HG02642 (cell line): ENCODE measurements around the gene ATF7IP2.
"Not testable (repeated sequence)": the region's sequence is repeated elsewhere in the genome, so short reads cannot be mapped to it uniquely, and the experiment has no call there.

Experiments used
- ATAC-seq: cut with Tn5 transposase; IDR thresholded peaks from one replicate; pipeline ENCODE4 v1.9.1; 2021; ENCODE audit warnings: mild to moderate bottlenecking; ENCODE audit not compliant: unreplicated experiment, poor library complexity

ATF7IP2 gene

DNA sequence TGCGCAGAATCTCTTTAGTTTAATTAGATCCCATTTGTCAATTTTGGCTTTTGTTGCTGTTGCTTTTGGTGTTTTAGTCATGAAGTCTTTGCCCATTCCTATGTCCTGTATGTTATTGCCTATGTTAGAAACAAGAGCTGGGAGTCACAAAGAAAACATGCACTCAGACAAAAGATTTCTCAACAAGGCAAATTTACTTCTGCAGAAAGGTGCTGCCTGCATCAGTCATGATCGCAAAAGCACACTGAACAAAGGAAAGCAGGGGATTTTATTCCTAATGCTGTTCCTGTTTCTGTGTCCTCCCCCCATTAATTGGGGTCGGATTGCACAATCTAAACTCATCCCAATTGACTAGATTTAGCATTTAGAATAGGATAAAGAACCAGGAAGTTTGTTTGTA lies 55.9 kb downstream of the ATF7IP2 start:
- ATAC-seq = no peak

DNA sequence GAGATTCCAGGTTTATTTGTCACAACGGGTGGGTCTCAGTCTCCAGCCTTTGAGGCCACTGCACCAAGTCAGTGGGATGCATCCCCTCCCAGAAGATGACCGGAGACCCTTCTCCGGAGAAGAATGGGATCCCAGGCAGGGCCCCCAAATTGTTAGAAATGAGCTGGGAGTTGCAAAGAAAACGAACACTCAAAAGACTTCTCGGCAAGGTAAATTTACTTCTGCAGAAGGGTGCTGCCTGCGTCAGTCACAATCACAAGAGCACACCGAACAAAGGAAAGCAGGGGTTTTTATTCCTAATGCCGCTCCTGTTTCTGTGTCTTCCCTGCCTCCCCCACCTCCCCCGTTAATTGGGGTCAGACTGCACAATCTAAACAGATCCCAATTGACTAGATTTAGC lies 61.4 kb downstream of the ATF7IP2 start:
- no peak for ATAC-seq

DNA sequence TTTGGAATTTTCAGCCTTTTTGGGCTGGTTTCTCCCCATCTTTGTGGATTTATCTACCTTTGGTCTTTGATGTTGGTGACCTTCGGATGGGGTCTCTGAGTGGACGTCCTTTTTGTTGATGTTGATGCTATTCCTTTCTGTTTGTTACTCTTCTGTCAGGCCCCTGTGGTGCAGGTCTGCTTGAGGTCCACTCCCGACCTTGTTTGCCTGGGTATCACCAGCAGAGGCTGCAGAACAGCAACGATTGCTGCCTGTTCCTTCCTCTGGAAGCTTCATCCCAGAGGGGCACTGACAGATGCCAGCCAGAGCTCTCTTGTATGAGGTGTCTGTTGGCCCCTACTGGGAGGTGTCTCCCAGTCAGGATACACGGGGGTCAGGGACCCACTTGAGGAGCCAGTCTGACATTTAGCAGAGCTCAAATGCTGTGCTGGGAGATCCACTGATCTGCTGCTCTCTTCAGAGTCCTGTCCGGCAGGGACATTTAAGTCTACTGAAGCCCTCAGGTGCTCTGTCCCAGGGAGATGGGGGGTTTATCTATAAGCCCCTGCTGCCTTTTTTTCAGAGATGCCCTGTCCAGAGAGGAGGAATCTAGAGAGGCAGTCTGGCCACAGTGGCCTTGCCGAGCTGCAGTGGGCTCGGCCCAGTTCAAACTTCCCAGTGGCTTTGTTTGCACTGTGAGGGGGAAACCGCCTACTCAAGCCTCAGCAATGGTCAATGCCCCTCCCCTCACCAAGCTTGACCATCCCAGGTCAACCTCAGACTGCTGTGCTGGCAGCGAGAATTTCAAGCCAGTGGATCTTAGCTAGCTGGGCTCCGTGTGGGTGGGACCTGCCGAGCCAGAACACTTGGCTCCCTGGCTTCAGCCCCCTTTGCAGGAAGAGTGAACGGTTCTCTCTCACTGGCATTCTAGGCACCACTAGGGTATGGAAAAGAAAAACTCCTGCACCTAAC lies 66.6 kb downstream of the ATF7IP2 start:
- not testable (repeated sequence) for ATAC-seq

DNA sequence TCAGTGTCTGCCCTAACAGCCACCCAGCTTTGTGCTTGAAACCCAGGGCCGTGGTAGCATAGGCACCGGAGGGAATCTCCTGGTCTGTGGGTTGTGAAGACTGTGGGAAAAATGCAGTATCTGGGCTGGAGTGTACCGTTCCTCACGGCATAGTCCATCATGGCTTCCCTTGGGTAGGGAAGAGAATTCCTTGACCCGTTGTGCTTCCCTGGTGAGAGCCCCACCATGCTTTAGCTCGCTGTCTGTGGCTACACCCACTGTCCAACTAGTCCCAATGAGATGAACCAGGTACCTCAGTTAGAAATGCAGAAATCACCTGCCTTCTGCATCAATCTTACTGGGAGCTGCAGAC lies 67.3 kb downstream of the ATF7IP2 start:
- ATAC-seq = no peak

DNA sequence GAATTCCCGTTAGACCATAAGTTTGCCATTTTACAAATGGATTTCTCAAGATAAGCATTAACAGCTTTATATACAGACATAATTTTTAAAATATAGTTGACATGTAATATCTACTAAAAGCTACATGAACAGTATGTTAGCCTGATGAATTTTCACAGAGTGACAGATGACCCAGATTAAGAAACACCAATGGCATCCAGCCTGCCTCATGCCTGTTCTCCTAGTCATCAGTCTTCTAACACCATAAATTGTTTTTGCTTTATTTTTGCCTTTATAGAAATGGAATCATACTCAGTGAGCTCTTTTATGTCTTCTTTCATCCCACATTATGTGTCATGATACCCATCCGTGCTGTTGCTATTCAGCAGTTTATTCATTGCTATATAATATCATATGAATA lies 80.0 kb downstream of the ATF7IP2 start:
- no peak for ATAC-seq

DNA sequence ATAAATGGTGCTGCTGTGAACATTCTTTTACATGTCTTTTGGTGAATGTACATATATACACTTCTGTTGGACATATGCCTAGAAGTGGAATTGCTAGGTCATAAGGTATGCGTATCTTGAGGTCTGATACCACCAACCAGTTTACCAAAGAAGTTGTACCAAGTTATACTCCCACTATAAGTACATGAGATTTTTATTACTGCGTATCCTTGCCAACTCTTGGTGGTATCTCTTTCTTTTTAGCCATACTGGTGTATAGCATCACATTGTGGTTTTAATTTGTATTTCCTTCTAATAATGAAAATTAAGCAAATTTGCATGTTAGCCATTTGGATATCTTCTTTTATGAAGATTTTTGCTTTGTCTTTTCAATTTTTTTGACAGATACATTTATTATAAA lies 80.5 kb downstream of the ATF7IP2 start:
- no peak for ATAC-seq

DNA sequence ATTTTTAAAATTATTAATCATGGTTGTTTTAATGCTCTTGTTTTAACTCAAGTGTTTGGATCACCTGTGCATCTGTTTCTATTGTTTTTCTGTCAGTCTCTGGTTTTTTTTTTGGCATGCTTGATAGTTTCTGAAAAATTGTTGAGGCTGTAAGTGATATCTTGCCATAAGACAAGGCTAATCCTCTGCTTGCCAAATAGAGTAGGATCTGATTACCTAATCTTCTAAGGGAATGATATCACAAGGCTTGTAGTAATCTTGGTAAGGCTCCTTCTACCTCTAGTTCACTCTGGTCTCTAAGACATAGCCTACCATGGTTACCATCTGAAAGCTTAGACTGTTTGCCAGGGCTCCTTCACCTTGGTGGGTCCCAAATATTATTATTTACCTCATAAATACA lies 81.0 kb downstream of the ATF7IP2 start:
- no peak for ATAC-seq

DNA sequence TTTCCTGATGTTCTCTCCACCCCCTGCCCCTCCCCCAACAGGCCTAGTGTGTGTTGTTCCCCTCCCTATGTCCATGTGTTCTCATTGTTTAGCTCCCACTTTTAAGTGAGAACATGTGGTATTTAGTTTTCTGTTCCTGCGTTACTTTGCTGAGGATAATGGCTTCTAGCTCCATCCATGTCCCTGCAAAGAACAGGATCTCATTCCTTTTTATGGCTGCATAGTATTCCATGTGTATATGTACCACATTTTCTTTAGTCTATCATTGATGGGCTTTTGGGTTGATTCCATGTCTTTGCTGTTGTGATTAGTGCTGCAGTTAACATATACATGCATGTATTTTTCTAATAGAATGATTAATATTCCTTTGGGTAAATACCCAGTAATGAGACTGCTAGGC lies 90.8 kb downstream of the ATF7IP2 start:
- not testable (repeated sequence) for ATAC-seq

DNA sequence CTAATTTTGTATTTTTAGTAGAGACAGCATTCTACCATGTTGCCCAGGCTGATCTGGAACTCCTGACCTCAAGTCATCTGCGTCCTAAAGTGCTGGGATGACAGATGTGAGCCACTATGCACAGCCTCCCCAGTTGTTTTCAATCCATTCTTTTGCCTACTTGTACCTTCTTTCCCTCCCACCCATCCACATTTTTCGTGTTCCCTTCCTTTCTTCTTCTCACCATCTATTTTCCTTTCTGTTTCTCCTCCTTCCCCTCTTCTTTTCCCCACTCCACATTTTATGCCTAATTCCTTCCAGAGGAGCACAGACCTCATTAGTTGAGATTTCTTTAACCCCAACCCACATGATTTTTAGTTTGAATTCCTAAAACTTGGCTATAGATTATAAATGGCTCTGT lies 94.3 kb downstream of the ATF7IP2 start:
- no peak for ATAC-seq

DNA sequence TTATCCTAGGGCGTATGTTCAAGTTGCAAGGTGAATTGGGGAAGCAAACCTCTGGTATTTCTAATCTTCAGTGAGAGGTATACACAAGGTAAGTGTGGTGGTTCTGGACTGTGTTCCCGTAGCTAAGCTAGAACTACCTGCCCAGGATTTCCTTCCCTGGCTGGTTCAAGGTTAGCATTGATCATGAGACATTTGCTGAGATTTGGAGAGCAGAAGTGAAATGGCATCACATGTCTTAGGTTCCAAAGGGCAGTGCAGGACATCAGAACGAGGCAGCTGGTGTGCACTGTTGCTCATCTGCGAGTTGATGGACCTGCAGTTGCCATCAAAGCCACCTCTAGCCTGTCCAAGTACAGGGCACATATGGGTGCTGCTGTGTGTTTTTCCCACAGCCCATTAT lies 99.3 kb downstream of the ATF7IP2 start:
- ATAC-seq = no peak

DNA sequence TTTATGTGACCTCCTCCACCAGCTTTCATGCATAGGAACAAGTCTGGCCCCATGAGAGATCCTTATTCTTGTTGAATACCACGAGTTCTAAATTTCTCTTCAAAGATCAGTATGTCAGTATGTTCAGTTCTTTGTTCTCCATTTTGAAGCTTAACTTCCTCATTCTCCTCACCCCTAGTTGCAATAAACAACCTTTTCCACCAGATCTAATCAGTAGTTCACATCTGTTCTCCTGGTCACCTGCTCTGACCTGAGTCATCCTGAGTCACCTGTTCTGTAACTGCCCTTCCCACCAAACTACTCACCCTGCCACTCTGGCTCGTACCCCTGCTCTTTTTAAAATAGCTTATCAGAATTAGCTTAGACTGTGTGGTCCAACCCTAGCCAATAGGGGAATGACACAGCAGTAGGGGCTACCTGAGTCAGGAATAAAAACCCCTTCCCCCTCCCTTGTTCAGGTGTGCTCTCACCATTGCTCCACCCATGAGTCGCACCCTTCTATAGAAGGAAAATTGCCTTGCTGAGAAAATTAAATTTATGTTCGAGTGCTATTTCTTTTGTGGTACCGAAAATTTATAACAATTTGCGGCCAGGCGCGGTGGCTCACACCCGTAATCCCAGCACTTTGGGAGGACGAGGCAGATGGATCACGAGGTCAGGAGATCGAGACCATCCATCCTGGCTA lies 100.0 kb downstream of the ATF7IP2 start:
- ATAC-seq = no peak

DNA sequence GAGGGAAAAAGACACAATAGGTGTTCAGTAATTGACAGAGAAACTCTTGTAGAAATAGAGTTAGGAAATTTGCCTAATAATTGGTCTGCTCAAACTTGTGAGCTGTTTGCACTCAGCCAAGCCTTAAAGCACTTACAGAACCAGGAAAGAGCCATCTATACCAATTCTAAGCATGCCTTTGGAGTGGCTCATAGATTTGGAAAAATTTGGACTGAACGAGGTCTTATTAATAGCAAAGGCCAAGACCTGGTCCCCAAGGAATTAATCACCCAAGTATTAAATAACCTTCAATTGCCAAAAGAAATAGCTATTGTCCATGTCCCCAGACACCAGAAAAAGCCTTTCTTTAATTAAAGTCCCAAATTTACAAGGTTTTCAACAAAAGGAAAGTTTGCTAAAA lies 104.3 kb downstream of the ATF7IP2 start:
- ATAC-seq = no peak

DNA sequence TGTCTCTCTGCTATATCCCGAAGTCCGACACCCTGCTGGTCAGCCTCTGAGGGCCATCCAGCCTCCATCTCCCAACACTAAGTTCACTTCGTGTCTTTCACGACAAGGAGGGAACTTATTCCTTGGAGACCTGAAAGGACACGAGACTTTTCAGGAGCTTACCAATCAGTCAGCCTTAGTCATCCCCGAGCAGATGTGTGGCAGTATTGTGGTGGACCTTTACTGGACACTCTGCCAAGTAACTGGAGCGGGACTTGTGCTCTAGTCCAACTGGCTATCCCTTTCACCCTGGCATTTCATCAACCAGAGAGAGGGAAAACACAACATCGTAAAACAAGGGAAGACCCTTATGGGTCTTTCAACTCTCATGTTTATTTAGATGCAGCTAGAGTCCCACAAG lies 107.4 kb downstream of the ATF7IP2 start:
- ATAC-seq = no peak

DNA sequence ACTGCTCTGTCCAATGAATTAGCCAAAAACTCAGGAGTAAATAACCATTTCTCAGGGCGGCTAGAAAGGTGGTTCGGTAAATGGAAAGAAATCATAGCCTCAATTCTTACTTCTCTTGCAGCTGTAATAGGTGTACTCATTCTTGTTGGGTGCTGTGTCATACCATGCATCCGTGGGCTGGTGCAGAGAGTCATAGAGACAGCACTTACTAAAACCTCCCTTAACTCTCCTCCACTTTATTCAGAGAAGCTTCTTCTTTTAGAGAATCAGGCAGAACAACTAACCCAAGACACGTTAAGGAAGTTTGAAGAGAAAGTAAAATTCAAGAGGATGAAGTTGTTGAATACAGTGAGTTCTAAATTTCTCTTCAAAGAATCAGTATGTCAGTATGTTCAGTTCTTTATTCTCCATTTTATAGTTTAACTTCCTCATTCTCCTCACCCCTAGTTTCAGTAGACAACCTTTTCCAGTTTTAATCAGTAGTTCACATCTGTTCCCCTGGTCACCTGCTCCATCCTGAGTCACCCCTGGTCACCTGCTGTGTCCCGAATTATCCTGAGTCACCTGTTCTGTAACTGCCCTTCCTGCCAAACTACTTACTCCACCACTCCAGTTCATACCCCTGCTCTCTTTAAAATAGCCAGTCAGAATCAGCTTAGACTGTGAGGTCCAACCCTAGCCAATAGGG lies 108.6 kb downstream of the ATF7IP2 start:
- no peak for ATAC-seq

DNA sequence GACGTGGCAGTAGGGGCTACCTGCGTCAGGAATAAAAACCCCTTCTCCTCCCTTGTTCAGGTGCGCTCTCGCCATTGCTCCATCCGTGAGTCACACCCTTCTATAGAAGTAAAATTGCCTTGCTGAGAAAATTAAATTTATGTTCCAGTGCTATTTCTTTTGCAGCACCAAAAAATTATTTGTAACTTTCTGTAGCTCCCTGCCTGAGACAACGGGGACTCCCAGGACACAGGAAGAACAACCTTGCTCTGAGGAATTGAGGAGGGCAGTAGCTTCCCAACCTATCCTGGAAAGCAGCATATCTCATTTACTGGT lies 109.1 kb downstream of the ATF7IP2 start:
- no peak for ATAC-seq

DNA sequence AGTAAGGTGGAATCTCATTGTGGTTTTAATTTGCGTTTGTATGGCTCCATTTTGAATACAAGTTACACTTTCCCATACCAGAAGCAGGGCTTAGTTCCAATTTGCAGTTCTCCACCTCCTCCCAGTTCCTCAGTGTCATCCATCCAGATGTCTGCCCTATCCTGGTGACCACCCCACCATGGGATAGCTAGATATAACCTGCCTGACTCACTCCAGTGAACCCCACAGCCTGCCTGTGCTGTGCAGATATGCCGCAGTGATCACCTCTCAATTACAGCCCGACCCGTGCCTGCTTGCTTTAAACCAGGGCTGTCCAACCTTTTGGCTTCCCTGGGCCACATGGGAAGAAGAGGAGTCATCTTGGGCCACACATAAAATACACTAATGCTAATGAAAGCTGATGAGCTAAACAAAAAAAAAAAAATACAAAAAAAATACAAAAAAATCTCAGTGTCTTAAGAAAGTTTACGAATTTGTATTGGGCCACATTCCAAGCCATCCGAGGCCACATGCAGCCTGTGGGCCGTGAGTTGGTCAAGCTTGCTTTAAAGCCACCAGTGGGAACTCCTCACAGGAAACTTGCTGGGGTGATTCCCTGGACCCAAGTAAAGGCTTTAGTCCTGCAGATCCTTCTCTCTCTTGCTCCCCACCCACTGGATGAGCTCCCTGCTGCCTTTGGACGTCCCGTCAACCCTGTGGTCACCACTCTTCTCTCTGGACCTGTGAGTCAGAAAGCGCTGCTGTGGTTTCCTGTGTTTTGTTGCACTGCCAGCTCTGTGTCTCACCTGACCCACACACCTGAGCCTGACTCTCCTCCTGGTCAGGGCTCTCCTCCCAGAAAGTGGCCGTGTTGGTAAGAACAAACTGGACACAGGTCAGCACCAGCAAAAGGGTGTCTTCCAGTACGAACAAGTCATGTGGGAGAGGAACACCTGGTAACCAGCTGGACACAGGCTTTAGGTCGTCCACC lies 111.6 kb downstream of the ATF7IP2 start:
- no peak for ATAC-seq

DNA sequence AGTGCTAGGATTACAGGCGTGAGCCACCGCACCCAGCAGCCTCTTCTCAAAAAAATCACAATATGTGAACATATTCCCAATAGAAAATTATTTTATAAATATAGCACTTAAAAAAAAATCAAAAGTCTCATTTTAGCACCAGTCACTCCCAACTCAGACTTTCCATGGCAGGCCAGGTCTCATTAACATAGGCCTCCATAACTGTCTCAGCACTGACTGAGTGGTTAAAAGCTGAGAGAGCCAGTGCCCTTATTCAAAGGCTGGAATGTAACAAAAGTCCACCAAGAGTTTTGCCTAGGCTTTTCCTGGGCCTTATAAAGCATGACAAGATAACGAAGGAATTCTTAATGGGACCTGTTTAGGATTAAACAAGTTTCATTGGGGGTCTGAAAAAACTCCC lies 114.7 kb downstream of the ATF7IP2 start:
- ATAC-seq = no peak

DNA sequence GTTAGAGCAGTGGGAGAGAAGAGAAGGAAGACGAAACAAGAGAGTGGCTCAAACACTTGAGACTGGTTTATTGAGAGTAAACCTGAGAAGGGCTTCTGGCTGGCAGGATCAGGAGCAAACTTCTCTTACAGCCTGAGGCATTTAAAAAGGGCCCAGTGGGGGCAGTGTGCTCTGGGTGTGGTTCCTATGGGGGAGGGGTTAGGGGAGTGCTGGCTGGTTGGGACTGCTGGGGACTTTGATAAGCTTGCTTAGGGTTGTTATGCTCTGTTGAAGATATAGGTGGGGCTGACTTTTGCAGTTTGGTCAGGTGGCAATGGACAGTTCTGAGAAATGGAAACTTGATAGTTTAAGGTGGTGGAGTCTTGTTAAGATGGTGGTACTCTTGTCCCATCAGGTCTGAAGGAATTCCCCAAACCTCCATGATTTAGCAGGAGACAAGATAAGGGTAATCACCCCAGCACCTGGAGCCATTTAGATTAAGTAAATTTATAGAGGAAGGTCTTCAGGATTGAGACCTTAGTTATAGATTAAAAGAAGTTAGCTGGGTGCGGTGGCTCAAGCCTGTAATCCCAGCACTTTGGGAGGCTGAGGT lies 115.3 kb downstream of the ATF7IP2 start:
- no peak for ATAC-seq

DNA sequence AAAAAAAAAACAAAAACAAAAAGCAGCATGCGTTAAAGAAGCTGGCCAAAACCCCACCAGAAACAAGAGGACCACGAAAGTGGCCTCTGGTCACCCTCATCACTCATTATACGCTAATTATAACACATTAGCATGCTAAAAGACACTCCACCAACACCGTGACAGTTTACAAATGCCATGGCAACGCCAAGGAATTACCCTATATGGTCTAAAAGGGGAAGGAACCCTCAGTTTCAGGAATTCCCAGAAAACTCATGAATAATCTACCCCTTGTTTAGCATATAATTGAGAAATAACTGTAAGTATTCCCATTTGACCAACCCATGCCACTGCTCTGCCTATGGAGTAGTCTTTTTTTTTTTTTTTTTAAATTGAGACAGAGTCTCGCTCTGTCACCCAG lies 116.9 kb downstream of the ATF7IP2 start:
- no peak for ATAC-seq

DNA sequence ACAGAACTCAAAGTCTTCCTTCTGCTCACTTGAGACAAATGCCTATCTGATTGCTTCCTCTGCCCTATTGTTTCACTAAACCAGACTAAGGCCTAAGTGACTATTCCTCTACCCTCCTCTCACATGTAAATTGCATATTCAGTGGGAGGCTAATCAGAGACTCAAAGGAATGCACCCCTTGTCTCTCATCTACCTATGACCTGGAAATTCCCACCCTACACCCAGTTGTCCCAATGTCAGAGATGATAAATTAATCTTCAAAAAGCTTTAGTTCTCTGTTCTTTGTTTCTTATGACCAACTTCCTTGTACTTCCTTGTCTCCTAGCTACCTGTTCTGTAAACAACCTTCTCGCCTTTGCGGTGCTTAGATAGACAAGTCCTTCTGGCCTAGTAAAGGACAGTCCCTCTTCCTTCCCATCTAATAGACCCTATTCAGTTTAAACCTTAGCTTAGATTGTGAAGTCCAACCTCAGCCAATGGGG lies 118.6 kb downstream of the ATF7IP2 start:
- no peak for ATAC-seq
